Transverse colon (tissue), 4 donors: ENCODE measurements around the gene RABL6.

Experiments used
- CTCF ChIP-seq, 5 experiments: fragments of 200-600 bp in 3 of 5; fragments of 450-650 bp in 2 of 5; sonication (generic) in 3 of 5; IDR thresholded peaks; 1 replicate in 2 of 5; 2 replicates in 3 of 5; pipeline ENCODE4 v1.5.1; 2016 to 2017; ENCODE audit warnings: antibody characterized with exemption in 5 of 5, inconsistent platforms in 3 of 5, mild to moderate bottlenecking in 2 of 5, moderate library complexity in 1 of 5
- EP300 ChIP-seq: sonication (generic); formaldehyde crosslinking; IDR thresholded peaks from one replicate; pipeline ENCODE4 v1.6.1; 2017; ENCODE audit warnings: antibody characterized with exemption, low read depth
- POLR2A ChIP-seq: fragments of 450-650 bp; IDR thresholded peaks from one replicate; pipeline ENCODE4 v1.6.1; 2016; ENCODE audit warnings: antibody characterized with exemption, mild to moderate bottlenecking, moderate library complexity
- POLR2AphosphoS5 ChIP-seq, 3 donors: sonication (generic); formaldehyde crosslinking; IDR thresholded peaks; one replicate each; pipeline ENCODE4 v1.6.1; 2016; ENCODE audit warnings: antibody characterized with exemption in 3 of 3

- TF ChIP-seq POLR2A = no peak
- no peak for TF ChIP-seq CTCF (IDR thresholded peaks at IDR 0.05)
- no peak for TF ChIP-seq POLR2AphosphoS5 (IDR thresholded peaks at IDR 0.05)
- no peak for TF ChIP-seq EP300
Measured at GRCh38 chr9:136821826-136822544, 14.2 kb downstream of the RABL6 start.
